PC-3 (cell line): ENCODE data around the gene FAM228B.

Source experiments
- CTCF ChIP-seq: fragments of 300-600 bp; sonication (generic); conservative IDR thresholded peaks from 2 replicates; pipeline ENCODE4 v1.5.1; 2017; ENCODE audit warnings: antibody characterized with exemption, low read depth, mild to moderate bottlenecking, low read length
- EZH2 ChIP-seq: fragments of 300-600 bp; sonication (generic); IDR thresholded peaks from one replicate; pipeline ENCODE4 v1.6.1; 2017; ENCODE audit warnings: antibody characterized with exemption, mild to moderate bottlenecking, low read length; ENCODE audit not compliant: unreplicated experiment

DNA sequence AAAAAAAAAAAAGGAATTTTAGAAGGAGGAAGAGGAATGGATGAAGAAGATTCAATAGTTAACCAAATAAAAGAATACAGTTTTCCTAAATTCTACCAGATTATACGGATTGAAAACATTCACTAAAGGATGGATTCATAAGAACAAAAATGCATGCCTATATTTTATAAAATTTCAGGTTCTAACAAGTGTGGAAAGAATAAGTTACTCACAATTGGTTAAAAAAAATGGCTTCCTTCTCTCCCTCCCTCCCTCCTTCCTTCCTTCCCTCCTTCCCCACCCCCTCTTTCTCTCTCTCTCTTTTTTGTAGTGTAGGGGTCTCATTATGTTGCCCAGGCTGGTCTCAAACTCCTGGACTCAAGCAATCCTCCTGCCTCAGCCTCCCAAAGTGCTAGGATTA is 37.0 kb upstream of the FAM228B start:
- TF ChIP-seq CTCF (no peak), EZH2 (no peak)
